ENCODE data around the gene INPP4A. TPM values are rescaled to one million over a fixed set of nuclear protein-coding genes. Genes with fewer than 3 reads are reported as not detected.
A peak's percentile ranks its signal among the peaks of the same experiment; 100 is the strongest.

INPP4A gene
- total and polyA plus RNA-seq, 3 experiments from 2014 or later: 41.0 to 61.4 (median 46.9) TPM

DNA sequence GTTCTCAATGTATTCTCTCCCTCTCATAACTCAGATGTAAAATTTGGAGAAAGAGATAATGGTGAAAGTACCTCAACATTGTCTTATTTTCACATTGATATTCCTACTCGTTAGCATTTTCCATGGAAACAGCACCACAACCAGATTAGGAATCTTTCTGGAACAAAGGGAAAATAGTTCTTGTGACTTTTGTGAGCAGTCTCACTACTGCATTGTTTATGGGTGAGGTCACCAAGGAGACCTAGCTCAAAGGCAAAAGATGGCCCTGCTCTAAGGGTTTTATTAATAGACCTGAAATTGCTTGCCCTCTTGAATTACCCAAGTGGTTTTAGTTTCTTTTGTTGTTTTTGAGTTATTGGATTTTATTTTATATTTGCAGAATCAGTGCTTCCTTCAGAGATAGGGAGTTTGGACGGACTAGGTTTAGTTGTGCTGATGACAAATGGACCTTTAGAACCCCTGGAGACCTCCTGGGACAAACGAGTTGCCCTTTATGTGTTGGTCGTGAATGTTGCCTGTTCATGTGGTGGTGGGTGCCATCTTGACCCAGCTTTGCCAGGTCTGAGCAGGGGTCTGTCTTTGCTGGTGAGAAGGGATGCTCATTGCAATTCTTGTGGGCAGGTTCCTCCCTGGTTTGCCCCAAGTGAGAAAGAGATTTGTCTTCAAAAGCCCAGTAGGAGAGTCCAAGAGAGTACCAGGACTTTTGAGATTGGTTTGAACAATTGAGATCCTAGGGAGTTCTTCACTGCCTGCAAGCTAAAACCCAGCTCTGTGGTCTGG, 58.1 kb downstream of the INPP4A start:
- ChIA-PET POLR2A (no interaction called here), CTCF (interaction anchor here (1.8 kb wide), 1 partner anchor 15 kb away, joined by 11 read pairs; no protein-coding TSS in a partner anchor)
- no peak overlapping the region for H3K27ac ChIP-seq (ENCODE audit: low read depth, low read length)
- DNase-seq: no peak
- no peaks in the 10 kb centered on the region for H3K27me3 ChIP-seq (ENCODE audit: insufficient read depth, low read length, poor library complexity, severe bottlenecking)
- peak overlapping the region in 2 of 7 donors; percentile 16 to 47 for H3K4me3 Mint-ChIP-seq
- no peak overlapping the region for H3K4me3 ChIP-seq (ENCODE audit: low read length)
- H3K27ac Mint-ChIP-seq: peak overlapping the region; percentile 38 to 90 (median 80)
- H3K36me3 ChIP-seq (ENCODE audit: insufficient read depth, low read length): peaks cover 14% of the 10 kb centered on the region
- H3K27me3 Mint-ChIP-seq: no peaks in the 10 kb centered on the region
- H3K9me3 ChIP-seq (ENCODE audit: low read length): no peaks in the 10 kb centered on the region
- peaks cover 0 to 3% (median 2%) of the 10 kb centered on the region in 5 donors for H3K9me3 Mint-ChIP-seq
- peaks cover 10 to 63% (median 11%) of the 10 kb centered on the region in 3 donors for H3K36me3 Mint-ChIP-seq
- H3K4me1 ChIP-seq (ENCODE audit: insufficient read depth, low read length): peaks cover 70% of the 10 kb centered on the region
- peaks cover 90 to 96% (median 96%) of the 10 kb centered on the region in 3 donors for H3K4me1 Mint-ChIP-seq

DNA sequence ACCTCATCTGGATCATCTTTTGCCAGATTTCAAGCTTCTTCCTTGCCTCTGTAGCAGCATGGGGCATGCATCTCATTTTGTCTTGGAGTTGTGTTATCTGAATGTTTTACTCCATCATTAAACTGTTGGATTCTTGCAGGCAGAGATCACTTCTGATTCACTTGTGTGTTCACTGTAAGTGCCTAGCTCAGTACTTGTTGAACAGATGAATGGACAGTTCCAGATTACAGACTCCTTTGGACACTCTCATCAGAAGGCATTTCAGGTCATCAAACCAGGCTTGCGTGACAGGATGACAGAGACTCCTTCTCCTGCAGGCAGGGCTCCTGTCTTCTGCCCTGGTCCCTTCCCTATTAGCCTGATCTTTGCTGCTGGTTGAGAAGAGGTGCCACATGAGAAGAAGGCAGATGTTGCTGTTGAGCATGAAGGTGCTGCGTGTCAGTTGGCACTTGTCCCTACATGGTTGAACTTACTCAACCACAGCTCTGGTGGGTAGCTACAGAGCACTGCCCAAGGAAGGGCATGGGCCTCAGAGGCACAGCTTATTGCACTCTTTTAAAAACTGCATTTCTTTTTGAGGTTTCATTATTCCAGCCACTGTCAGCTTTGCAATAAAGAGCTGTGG, 58.9 kb downstream of the INPP4A start:
- Mint-ChIP-seq H3K4me3 (peak overlapping the region in 4 of 7 donors; percentile 0 to 57 (median 24)), H3K4me1 (peaks cover 90 to 96% (median 96%) of the 10 kb centered on the region in 3 donors), H3K27ac (peak overlapping the region; percentile 61 to 90 (median 81)), H3K27me3 (no peaks in the 10 kb centered on the region), H3K9me3 (no peaks in the 10 kb centered on the region), H3K36me3 (peaks cover 1 to 62% (median 7%) of the 10 kb centered on the region in 3 donors)
- POLR2A ChIA-PET: no interaction called here
- no peak for DNase-seq
- Histone ChIP-seq H3K4me3 (ENCODE audit: low read length) (no peak overlapping the region), H3K27ac (ENCODE audit: low read depth, low read length) (no peak overlapping the region), H3K9me3 (ENCODE audit: low read length) (no peaks in the 10 kb centered on the region), H3K36me3 (ENCODE audit: insufficient read depth, low read length) (peaks cover 14% of the 10 kb centered on the region), H3K27me3 (ENCODE audit: insufficient read depth, low read length, poor library complexity, severe bottlenecking) (no peaks in the 10 kb centered on the region), H3K4me1 (ENCODE audit: insufficient read depth, low read length) (peaks cover 79% of the 10 kb centered on the region)
- CTCF ChIA-PET: interaction anchor here (0.7 to 1.8 kb wide), 4 partner anchors 13 to 22 kb away, joined by 3 to 11 read pairs (median 4); no protein-coding TSS in a partner anchor

DNA sequence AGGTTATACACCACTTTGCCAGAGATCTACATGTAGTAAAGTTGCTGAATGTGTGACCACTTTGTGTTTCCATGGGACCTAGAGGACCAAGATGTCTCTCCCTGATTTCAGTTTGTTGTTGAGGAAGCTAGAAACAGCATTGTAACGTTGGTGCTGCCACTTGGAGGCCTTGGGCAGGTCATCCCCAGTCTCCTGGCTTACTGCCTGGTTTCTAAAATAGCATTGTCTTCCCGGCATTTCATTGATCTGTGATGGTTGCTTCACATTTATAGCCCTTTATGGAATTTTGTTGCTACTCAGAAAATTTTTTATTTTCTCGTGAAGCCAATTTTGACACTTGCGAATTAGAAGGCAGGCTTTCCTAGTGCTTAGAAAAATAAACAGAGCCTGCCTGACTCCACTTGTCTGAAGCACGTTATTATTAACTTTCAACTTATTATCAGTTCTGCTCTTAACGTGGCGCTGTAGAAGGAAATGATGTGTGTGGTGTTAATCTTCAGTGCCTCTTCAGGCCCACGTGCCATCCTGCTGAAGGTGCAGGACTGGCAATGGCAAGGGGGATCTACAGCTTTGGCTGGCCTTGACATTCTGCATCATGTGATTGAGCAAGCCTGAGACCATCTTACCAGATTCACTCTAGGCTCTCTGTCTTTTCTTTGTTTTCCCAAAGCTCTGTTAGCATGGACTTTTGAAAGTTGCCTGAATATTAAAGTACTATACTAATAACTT, 59.9 kb downstream of the INPP4A start:
- ChIA-PET POLR2A (interaction anchor here (0.6 kb wide), 1 partner anchor 12 kb away, joined by 6 read pairs; no protein-coding TSS in a partner anchor), CTCF (interaction anchor here (0.7 to 1.7 kb wide), 5 partner anchors 12 to 44 kb away, joined by 3 to 5 read pairs (median 3); no protein-coding TSS in a partner anchor)
- H3K4me1 ChIP-seq (ENCODE audit: insufficient read depth, low read length): peaks cover 88% of the 10 kb centered on the region
- H3K27ac ChIP-seq (ENCODE audit: low read depth, low read length): no peak overlapping the region
- Mint-ChIP-seq H3K27ac (peak overlapping the region; percentile 39 to 90 (median 81)), H3K36me3 (peaks cover 0 to 57% (median 6%) of the 10 kb centered on the region in 3 donors), H3K4me3 (peak overlapping the region in 6 of 7 donors; percentile 5 to 50 (median 32)), H3K4me1 (peaks cover 92 to 97% (median 96%) of the 10 kb centered on the region in 3 donors), H3K9me3 (no peaks in the 10 kb centered on the region), H3K27me3 (no peaks in the 10 kb centered on the region)
- H3K4me3 ChIP-seq (ENCODE audit: low read length): no peak overlapping the region
- H3K9me3 ChIP-seq (ENCODE audit: low read length): no peaks in the 10 kb centered on the region
- peaks cover 14% of the 10 kb centered on the region for H3K36me3 ChIP-seq (ENCODE audit: insufficient read depth, low read length)
- no peaks in the 10 kb centered on the region for H3K27me3 ChIP-seq (ENCODE audit: insufficient read depth, low read length, poor library complexity, severe bottlenecking)
- no peak for DNase-seq

DNA sequence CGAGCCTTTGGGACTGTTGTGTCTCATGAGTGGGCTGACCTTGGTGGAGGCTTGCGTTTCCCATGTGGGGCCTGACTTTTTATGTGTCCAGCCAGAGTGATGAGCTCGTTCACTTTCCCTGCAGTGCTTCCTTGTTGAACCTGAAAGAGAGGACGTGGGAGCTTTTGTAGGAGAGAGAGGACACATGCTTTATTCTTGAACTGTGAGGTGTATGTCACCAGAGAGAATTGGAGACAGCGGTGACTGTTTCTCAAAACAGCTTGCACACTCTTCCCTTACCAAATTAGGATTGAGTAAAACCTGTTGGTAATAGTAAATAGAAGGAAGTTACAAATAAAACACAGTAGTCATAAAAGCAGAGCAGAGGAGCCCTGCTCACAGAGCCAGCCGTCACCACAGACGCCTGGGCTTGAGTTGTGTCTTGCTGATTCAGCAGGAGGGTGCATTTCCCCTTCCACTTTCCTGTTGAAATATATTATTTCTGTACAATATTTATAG, 60.7 kb downstream of the INPP4A start:
- Histone ChIP-seq H3K27ac (ENCODE audit: low read depth, low read length) (no peak overlapping the region), H3K36me3 (ENCODE audit: insufficient read depth, low read length) (peaks cover 7% of the 10 kb centered on the region), H3K27me3 (ENCODE audit: insufficient read depth, low read length, poor library complexity, severe bottlenecking) (no peaks in the 10 kb centered on the region), H3K4me3 (ENCODE audit: low read length) (no peak overlapping the region), H3K4me1 (ENCODE audit: insufficient read depth, low read length) (peaks cover 89% of the 10 kb centered on the region), H3K9me3 (ENCODE audit: low read length) (no peaks in the 10 kb centered on the region)
- Mint-ChIP-seq H3K27me3 (no peaks in the 10 kb centered on the region), H3K9me3 (no peaks in the 10 kb centered on the region), H3K4me1 (peaks cover 92 to 97% (median 96%) of the 10 kb centered on the region in 3 donors), H3K4me3 (peak overlapping the region in 6 of 7 donors; percentile 2 to 47 (median 34)), H3K36me3 (peaks cover 0 to 57% (median 6%) of the 10 kb centered on the region in 3 donors), H3K27ac (peak overlapping the region; percentile 63 to 90 (median 81))
- ChIA-PET CTCF (interaction anchor here (0.9 to 1.4 kb wide), 2 partner anchors 15 to 45 kb away, joined by 3 read pairs; no protein-coding TSS in a partner anchor), POLR2A (interaction anchor here (0.6 kb wide), 1 partner anchor 12 kb away, joined by 6 read pairs; no protein-coding TSS in a partner anchor)
- DNase-seq: no peak

DNA sequence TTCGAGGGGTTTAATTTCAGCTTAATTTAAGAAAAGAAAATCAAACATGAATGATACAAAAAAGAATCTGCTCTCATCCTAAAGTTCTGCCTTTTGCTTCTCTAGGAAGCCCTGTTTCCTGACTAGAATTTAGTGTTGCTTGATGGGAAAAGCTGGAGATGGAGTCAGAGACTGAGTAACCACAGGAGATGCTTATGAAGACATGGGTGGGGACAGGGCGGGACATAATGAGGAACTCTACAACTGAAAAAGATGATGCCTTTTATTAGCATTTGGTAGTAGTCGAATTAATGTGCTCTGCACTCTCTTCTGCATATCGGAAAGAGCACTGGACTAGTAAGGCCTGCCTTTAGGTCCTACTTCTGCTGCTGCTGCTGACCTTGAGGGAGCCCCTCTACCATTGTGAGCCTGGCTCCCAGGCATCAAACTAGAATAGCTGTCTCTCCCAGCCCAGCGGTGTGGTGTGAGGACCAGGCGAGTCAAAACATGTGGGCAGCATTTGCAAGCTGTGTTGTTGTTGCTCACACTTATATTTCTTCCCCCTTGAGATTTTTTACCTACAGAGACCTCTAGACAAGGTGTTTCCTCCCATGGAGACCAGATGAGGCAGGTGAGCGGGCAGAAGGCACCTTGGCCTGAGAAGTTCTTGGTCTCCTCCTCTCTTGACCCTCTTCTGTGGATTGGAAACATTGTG, 61.5 kb downstream of the INPP4A start:
- POLR2A ChIA-PET: no interaction called here
- peak overlapping the region in 7 of 8 donors; percentile 38 to 90 (median 79) for H3K27ac Mint-ChIP-seq

DNA sequence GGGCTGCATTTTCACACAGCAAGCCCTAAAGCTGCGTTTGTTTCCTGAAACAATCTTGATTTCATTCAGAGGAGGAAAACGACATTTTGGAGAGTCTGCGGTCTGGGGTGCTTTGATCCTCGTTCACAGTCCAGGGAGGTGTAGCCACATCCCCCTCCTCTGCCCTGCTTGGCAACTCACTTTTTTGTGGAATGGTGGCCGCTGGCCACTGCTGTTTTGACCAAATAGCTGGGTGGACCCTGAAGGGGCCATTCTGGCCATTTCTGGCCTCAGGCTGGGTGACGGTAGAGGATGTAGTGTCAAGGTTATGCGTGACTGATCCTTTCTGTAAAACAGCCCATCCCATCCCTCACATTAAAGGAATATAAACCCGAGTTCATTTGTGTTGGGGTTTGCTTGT, 62.2 kb downstream of the INPP4A start:
- Mint-ChIP-seq H3K4me3 (peak overlapping the region in 1 of 7 donors; percentile 46), H3K36me3 (peaks cover 0 to 51% (median 6%) of the 10 kb centered on the region in 3 donors), H3K27ac (peak overlapping the region in 6 of 8 donors; percentile 32 to 90 (median 80)), H3K27me3 (no peaks in the 10 kb centered on the region), H3K4me1 (peaks cover 93 to 100% (median 100%) of the 10 kb centered on the region in 3 donors), H3K9me3 (no peaks in the 10 kb centered on the region)
- H3K36me3 ChIP-seq (ENCODE audit: insufficient read depth, low read length): peaks cover 6% of the 10 kb centered on the region
- ChIA-PET POLR2A (no interaction called here), CTCF (interaction anchor here (0.8 kb wide), 1 partner anchor 43 kb away, joined by 3 read pairs; no protein-coding TSS in a partner anchor)
- no peaks in the 10 kb centered on the region for H3K27me3 ChIP-seq (ENCODE audit: insufficient read depth, low read length, poor library complexity, severe bottlenecking)
- H3K4me1 ChIP-seq (ENCODE audit: insufficient read depth, low read length): peaks cover 96% of the 10 kb centered on the region
- H3K27ac ChIP-seq (ENCODE audit: low read depth, low read length): no peak overlapping the region
- H3K4me3 ChIP-seq (ENCODE audit: low read length): no peak overlapping the region
- no peaks in the 10 kb centered on the region for H3K9me3 ChIP-seq (ENCODE audit: low read length)
- DNase-seq: no peak

More for the DNA sequence above, 61.5 kb downstream of the INPP4A start:
- Histone ChIP-seq H3K9me3 (ENCODE audit: low read length) (no peaks in the 10 kb centered on the region), H3K4me1 (ENCODE audit: insufficient read depth, low read length) (peaks cover 96% of the 10 kb centered on the region), H3K27me3 (ENCODE audit: insufficient read depth, low read length, poor library complexity, severe bottlenecking) (no peaks in the 10 kb centered on the region), H3K36me3 (ENCODE audit: insufficient read depth, low read length) (peaks cover 6% of the 10 kb centered on the region), H3K27ac (ENCODE audit: low read depth, low read length) (no peak overlapping the region), H3K4me3 (ENCODE audit: low read length) (no peak overlapping the region)
- no peaks in the 10 kb centered on the region for H3K9me3 Mint-ChIP-seq
- CTCF ChIA-PET: no interaction called here
- no peak for DNase-seq
- peaks cover 93 to 100% (median 100%) of the 10 kb centered on the region in 3 donors for H3K4me1 Mint-ChIP-seq
- H3K4me3 Mint-ChIP-seq: peak overlapping the region in 2 of 7 donors; percentile 1 to 47
- H3K36me3 Mint-ChIP-seq: peaks cover 0 to 54% (median 6%) of the 10 kb centered on the region in 3 donors
- no peaks in the 10 kb centered on the region for H3K27me3 Mint-ChIP-seq

DNA sequence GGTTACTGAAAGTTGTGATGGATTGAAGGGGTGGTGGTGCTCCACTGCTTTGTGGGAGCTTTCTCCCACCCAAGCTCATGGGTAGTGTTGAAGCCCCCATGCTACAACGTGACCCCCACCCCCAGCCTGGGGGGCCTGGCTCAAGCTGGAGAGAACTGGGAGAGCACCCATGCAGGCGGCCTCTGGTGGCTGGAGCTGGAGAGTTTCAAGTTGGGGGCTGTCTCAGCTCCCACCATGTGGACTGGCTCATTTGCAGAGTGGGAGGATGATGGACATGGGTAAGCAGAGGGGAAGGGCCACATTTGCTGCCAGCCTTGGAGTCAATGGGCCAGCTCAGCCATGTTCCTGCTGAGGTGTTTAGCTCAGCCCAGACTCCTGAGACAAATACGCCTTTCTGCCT, 62.8 kb downstream of the INPP4A start:
- Histone ChIP-seq H3K4me1 (ENCODE audit: insufficient read depth, low read length) (peaks cover 96% of the 10 kb centered on the region), H3K27ac (ENCODE audit: low read depth, low read length) (peak overlapping the region; percentile 49)
- POLR2A ChIA-PET: interaction anchor here (1.3 kb wide), 1 partner anchor 40 kb away, joined by 3 read pairs; no protein-coding TSS in a partner anchor

More for the DNA sequence above, 62.8 kb downstream of the INPP4A start:
- Mint-ChIP-seq H3K4me1 (peaks cover 93 to 100% (median 100%) of the 10 kb centered on the region in 3 donors), H3K9me3 (no peaks in the 10 kb centered on the region), H3K27me3 (no peaks in the 10 kb centered on the region), H3K4me3 (peak overlapping the region in 3 of 7 donors; percentile 26 to 52 (median 34)), H3K27ac (peak overlapping the region in 7 of 8 donors; percentile 48 to 90 (median 79)), H3K36me3 (peaks cover 0 to 51% (median 6%) of the 10 kb centered on the region in 3 donors)
- CTCF ChIA-PET: interaction anchor here (0.8 to 0.9 kb wide), 2 partner anchors 19 to 43 kb away, joined by 3 to 4 read pairs; no protein-coding TSS in a partner anchor
- no peak for DNase-seq
- Histone ChIP-seq H3K36me3 (ENCODE audit: insufficient read depth, low read length) (peaks cover 6% of the 10 kb centered on the region), H3K4me3 (ENCODE audit: low read length) (no peak overlapping the region), H3K9me3 (ENCODE audit: low read length) (no peaks in the 10 kb centered on the region), H3K27me3 (ENCODE audit: insufficient read depth, low read length, poor library complexity, severe bottlenecking) (no peaks in the 10 kb centered on the region)

Measured in CD8-positive, alpha-beta memory T cell (primary cell).